Activated CD8-positive, alpha-beta memory T cell treated with anti-CD3 and anti-CD28 coated beads, Interleukin-2, amount 50 U/mL, for 24 hours (primary cell): ENCODE measurements around the gene AP3B1.
"Not testable (repeated sequence)": the region's sequence is repeated elsewhere in the genome, so short reads cannot be mapped to it uniquely, and the experiment has no call there.

Experiments used
- DNase-seq: peaks from one replicate; pipeline ENCODE4 v3.0.0-alpha.2; 2020; ENCODE audit errors: extremely low read depth

AP3B1 gene

DNA sequence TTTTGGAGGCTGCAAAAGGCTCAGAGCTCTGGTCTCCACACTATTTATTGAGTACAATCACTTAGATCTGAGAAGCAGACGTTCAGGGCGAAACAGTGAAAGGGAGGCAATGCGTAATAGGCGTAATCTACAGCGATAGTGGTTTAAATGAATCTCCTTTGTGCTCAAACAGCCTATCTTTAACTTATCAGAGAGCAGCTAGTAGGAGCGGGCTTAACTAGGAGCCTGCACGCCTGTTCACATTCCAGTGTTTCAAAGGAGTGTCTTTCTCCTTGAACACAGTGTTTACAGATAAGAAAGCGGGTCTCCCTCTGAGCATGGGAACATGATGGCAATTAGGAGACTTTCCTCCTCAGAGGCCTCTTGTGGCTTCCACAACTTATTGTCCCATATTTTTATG is 49.4 kb downstream of the AP3B1 start:
- DNase-seq, result no peak

- no peak for DNase-seq
These were observed 50.9 kb downstream of the AP3B1 start for GRCh38 chr5:78243639-78244038.

- no peak for DNase-seq
These were observed 51.4 kb downstream of the AP3B1 start for GRCh38 chr5:78243091-78243490.

DNA sequence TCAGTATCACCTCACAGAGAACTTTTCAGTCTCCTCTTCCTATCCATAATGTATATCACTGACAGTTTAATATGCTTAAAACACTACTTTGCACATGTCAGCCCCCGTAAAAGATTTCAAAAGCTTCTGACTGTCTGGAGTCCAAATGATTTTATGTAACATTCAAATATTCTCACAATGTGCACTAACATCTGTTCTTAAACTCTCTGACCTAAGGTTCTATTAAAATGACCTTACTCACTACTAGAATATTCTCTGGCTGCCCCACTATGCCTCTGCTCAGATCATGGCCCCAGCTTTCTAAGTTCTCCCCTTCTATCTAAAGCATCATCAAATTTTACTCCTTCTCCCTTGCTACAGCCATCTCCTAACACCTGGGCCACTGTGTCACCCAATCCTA is 52.5 kb downstream of the AP3B1 start:
- no peak for DNase-seq

- DNase-seq, result no peak
These were observed 56.6 kb downstream of the AP3B1 start for GRCh38 chr5:78237911-78238310.

DNA sequence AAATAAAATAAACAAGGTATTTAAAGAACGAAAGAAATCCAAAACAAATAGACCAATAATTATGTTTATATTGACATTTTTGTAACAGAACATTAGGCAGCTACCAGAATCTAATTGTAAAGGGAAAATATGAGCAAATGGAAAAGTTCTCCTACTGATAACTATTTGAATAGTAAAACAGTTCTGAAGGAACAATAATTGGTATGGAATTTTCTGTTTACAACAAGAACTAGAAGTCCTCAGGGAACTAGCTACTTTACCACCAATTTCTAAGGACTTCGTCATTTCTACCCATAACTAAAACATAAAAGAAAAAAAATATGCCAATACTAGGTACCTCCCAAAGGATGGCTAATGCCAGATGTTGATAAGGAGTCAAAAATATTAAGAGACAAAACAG is 58.5 kb downstream of the AP3B1 start:
- no peak for DNase-seq

- DNase-seq, result no peak
These were observed 59.2 kb downstream of the AP3B1 start for GRCh38 chr5:78235289-78235688.

DNA sequence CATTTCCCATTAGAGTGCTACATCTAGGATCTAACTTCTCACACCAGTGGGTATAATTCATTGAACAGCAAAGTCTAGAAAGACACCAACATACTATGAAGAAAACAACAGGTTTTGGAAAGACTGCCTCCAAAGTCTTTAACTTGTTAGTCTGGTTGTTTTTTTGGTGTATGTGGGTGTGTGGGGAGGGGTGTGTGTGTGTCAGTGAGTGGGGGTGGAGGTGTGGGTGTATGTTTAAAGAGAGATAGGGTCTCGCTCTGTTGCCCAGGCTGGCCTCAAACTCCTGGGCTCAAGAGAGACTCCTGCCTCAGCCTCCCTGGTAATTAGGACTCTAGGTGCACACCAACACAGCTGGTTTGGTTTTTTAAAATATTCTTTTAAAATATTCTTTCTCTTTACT is 59.7 kb downstream of the AP3B1 start:
- DNase-seq, result no peak

- no peak for DNase-seq
These were observed 62.3 kb downstream of the AP3B1 start for GRCh38 chr5:78232163-78232562.

DNA sequence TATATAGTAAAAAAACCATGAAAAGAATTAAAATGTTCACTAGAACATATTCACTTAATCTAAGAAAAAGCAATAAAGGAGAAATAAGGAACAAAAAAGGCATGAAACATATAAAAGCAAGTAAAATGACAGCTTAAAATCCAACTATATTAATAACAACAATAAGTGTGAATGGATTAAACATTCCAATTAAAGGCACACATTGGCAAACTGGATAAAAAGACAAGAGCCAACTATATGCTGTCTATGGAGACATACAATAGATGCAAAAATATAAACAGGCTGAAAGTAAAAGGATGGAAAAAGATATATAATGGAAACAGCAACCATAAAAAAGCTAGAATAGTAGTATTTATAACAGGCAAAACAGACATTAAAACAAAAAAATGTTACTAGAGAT is 70.1 kb downstream of the AP3B1 start:
- DNase-seq, result no peak

DNA sequence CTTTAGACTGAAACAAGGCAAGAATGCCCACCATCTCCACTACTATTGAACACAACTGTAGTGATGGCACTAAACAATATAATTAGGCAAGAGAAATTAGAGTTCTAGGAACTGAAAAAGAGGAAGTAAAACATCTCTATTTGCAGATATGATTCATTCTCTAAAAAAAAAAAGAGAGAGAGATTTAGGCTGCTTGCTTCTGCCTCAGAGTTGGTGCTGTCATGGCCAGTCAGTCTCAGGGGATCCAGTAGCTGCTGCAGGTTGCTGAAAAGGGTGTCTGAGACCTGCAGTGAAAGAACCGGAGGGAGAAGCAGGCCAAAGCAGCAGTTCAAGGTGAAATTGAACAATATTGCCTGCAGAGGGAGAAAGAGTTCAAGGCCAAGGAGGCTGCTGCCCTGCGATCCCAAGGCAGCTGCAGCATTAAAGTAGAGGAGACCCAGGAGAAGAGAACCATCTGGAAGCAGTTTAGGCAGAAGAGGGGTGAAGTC is 72.5 kb downstream of the AP3B1 start:
- no peak for DNase-seq

DNA sequence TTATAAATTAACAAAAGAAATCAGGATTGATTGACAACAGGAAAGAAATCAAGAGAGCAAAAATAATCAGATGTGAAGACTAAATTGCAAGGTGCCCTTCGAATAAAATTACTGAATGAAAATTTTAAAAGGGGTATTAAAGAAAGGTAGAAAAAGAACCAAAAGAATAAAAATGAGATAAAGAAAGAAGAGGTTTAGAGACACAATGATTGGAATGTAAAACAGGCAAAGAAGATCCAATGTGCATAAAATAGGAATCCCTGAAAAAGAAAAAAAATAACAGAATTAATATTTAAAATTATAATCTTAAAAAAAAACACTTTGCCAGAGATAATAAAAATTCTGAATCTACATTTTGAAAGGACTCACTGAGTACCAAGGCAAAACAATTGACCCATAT is 73.0 kb downstream of the AP3B1 start:
- no peak for DNase-seq

- no peak for DNase-seq
These were observed 78.5 kb downstream of the AP3B1 start for GRCh38 chr5:78215972-78216371.

DNA sequence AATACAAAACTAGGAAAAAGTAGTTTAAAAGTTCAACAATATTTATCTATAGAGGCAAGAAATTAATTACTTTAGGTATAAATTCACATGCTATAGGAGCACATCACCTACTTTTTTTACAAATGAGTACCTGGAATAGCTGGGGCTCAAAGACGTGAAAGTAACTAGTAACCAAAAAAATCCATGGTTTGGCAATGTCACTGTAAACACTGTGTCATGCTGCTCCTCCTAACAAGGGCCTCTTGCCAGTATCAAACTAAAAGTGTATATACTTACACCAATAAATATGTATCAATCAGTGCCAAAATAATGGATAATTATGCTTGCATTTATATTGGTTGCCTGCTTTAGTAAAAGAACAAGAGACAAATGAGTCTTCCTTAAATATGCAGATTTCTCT is 78.9 kb downstream of the AP3B1 start:
- DNase-seq, result no peak

- DNase-seq, result no peak
These were observed 80.7 kb downstream of the AP3B1 start for GRCh38 chr5:78213799-78214198.

GRCh38 chr5:78211052-78211451 is 83.4 kb downstream of the AP3B1 start:
- no peak for DNase-seq

DNA sequence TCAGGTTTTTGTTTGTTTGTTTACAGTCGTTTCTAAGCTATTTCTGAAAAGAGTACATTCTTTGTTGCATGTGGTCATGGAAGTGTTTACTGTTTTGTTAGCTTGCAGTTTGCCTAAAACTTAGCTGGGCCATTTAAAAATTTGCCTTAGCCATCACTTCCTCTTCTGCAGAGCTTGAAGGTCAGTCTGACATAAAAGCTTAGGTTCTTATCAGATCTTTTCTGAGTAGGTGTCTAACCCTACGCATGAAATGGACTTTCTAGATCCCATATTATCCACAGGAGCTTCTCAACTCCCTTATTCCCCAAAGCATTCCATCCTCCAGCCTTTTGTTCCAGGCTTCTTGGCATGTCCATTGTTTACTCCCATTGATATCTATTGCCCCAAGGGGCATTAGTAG is 90.3 kb downstream of the AP3B1 start:
- no peak for DNase-seq

GRCh38 chr5:78203815-78204214 is 90.7 kb downstream of the AP3B1 start:
- DNase-seq, result no peak

DNA sequence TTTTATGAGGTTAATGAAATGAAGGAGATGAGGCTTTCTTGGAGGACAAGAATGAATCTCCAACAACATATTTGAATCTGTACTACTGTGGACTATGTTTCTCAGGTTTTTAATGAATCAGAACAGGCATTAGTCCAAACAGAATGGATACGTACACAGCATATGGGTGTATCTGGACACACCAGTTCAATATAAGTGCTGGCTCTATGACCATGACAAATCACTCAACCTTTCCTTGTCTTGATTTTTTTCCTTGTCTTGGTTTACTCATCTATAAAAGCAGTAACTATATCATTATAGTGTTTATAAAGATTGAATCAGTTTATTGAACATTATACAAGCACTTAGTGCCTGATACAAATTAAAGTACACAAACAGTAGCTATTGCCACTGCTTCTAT is 104.1 kb downstream of the AP3B1 start:
- no peak for DNase-seq

DNA sequence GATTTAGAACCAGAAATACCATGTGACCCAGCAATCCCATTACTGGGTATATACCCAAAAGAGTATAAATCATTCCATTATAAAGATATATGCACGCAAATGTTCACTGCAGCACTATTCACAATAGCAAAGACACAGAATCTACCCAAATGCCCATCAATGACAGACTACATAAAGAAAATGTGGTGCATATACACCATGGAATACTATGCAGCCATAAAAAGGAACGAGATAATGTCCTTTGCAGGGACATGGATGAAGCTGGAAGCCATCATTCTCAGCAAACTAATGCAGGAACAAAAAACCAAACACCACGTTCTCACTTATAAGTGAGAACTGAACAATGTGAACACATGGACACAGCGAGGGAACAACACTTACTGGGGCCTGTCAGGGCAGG is 105.8 kb downstream of the AP3B1 start:
- DNase-seq, result not testable (repeated sequence)

- DNase-seq, result no peak
These were observed 107.3 kb downstream of the AP3B1 start for GRCh38 chr5:78187172-78187571.

DNA sequence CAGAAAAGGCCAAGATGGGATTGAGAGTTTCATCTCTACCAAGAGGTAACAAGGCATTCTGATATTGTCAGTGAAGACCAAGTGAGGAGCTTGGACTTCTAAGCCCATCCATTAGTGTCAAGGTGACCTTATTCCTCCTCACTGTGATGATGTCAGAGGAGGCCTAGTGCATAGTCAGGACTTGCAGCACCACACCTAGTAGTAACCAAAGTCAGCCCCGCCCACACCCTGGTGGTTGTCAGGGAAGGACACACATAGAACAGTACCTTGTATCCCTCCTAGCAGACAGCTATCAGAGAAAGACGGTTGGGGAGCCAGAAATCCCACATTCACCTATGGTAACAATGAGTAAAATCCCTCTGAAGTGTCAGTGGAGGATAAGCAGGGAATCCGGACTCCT is 111.7 kb downstream of the AP3B1 start:
- DNase-seq, result no peak

DNA sequence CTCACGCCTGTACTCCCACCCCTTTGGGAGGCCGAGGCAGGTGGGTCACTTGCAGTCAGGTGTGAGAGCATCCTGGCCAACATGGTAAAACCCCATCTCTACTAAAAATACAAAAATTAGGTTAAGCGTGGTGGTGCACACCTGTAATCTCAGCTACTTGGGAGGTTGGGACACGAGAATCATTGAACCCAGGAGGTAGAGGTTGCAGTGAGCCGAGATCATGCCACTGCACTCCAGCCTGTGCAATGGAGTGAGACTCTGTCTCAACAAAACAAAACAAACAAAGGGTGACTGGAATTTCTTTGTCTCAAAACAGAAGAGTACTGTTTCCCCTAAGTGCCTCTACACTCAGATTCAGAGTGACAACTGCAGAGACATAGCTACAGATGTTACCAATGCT is 116.1 kb downstream of the AP3B1 start:
- DNase-seq, result no peak

GRCh38 chr5:78170335-78170734 is 124.2 kb downstream of the AP3B1 start:
- not testable (repeated sequence) for DNase-seq
